Measurements from ENCODE around the gene IRS2.
A peak's percentile ranks its signal among the peaks of the same experiment; 100 is the strongest.

The IRS2 gene

DNA sequence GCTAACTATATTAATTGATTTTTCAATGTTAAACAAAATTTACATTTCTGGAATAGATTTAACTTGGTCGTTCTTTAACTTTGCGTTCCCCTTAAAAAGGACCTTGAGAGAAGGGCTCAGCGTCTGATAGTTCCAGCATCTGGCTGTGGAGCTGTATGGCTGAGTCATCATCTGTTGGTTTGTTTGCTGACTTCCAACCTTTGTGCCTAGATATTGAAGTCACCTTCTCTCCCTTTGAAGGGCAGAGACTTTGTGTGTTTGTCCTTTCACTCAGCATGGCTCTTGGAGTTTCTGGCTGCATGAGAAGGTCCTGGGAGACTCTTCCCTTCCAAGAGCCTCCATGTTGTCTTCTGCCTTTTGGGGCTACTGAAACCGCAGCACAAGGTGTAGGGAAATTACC, 16.6 kb upstream of the IRS2 start:
- no peak for DNase-seq

DNA sequence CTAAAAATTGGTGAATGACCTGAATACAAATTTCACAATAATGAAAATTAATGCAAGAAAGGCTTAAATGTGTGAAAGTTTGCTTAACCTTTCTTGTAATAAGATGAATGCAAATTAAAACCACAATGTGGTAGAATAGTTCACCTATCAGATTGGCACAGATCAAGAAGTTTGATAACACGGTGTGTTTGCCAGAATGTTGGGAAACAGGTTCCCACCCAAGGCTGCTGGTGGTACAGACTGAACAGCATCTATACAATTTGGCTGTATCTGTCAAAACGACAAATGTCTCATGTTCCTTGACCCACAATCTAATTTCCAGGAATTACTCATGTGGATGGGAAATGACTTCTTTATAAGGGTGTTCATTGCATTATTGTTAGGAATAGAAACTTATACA, 8.6 kb upstream of the IRS2 start:
- no peak for DNase-seq

DNA sequence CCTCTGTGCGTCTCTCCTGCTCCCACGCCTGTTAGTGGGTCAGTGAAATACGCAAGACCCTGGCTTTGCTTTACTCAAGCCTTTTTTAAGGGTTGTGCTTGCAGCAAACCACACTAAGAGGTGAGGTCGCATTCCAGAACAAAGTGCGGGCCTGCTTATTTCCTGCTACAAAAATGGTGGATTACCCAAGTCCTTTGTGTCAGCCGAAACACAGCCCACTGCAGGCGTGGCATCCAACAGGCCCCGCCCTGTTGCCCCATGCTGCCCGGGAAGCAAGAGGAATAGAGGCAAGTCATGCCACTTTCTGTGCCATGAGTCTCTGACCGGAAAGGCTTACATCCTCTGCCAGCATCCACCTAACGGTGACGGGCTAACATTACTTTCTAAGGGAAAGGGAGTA, 7.7 kb upstream of the IRS2 start:
- no peak for DNase-seq

DNA sequence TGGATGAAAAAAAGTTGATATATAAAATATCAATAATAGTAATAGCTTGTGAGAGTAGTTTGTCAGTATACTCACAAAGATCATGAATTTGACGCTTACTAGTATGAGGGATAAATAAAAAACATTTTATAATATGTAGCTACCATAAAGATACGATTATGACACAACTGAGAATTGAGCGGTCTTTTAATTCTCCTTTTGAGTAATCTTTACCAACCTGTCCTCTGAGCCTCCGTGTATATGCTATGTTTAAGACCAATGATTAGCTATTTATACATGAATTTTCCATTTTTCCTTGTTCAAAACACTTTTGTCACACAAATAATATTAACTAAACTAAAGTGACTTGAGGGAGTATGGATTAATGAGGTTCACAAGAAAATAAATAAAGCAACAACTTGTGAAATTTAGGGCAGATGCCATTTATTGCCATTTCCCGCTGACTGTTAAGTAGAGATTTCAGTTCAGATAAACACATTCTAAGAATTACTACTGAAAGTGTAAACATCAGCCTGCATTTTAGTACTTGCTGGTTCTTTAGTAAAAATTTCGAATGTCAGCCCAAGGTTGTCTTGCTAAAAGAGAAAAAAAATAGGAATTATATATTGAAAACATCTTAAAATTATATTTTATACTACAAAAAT, 6.2 kb upstream of the IRS2 start:
- DNase-seq: no peak

DNA sequence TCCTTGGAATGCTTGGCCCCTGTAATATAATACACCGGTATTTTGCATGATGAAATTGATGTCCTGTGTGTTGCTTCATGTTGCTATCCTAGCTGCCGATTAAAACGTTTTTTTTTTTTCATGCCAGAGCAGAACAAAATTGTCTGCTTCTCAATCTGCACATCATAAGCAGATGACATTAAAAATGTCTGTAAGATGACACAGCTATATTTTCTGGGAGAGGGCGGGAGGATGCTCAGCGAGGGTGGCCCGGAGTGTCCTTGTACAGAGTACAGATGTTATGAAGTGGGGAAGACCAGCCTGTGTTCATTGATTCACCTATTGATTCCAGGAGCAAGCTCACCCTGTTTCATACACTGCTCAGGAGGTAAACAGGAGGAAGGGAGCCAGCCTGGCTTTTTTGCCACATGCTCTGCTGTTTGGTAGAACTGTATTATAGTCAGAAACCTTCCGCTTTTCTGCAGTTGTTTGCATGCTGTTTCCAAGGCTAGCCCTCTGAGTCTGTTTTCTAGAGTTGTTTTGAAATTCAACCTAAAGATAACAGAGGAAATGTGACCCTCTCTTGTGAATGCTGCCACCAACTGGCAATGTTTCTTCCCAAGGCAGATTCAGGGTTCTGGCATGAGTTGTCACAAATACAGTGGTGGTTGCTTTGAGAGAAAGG, 4.7 kb upstream of the IRS2 start:
- peak; percentile 63 for DNase-seq

DNA sequence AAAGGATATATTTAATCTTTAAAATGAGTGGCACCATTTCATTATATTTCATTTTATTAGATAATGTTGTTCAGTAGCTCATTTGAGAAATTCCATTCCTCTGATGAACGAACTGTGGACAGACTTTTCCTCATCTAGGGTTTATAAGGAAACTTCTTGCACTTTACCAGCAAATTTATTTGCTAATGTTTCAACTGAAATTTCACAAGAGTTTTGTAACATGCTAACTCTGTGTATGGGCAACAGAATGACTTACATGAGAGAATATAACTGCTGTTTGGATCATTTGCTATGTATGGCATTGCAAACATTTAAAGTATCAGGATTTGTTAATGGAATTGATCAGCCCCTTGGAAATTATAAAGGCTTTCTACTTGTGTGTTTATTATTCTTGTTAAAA, 3.7 kb upstream of the IRS2 start:
- no peak for DNase-seq

DNA sequence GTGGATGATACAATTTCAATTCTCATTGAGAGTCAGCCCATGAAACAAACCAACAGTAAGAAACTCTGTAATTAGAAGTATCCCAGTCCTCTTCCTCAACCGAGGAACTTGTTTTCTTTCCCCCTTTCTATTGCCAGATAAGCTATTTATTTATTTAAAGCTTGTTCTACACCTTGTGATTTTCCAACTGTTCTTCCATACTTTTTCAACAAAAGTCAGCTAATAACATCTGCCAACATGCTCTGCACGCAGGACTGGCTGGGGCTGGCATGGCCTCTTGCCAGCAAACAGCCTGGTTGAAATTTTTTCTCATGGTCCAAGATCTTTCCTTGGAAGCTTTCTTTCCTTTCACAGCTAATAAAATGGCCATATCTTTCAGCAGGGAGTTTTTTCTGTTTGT, 2.9 kb upstream of the IRS2 start:
- peak; percentile 47 for DNase-seq

DNA sequence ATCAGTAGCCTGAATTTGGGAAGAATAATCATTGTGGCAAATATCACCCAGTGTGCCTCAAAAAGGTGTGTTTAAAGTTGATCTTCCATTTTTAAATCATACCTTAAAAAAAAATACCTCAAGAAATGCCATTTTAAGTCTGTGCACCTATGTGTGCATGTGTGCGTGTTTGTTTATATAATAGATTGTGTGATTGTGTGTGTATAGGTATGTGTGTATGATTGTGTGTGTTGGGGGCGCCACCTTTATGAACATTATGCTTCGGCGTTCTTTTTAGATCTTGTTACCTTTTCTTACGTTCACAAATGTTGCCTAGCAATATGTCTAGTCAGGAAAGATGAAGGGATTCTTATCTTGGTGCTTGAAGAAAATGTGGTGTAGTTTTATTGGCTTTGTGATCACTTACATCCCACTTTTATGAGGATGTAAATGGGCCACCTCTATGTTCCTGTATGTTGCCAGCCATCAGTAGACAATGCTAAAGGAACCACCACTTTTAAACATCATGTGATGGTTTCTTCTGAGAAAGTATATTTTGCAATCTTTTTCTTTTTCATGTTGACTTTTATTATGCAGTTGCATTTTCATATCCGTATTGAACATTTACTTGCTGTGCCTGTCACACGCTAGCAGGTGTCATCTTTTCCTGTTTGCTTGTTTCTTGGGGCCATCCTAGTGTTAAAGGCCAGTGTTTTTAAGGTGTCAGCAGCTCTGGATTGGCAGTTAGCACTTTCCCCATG, 2.2 kb upstream of the IRS2 start:
- DNase-seq: no peak

DNA sequence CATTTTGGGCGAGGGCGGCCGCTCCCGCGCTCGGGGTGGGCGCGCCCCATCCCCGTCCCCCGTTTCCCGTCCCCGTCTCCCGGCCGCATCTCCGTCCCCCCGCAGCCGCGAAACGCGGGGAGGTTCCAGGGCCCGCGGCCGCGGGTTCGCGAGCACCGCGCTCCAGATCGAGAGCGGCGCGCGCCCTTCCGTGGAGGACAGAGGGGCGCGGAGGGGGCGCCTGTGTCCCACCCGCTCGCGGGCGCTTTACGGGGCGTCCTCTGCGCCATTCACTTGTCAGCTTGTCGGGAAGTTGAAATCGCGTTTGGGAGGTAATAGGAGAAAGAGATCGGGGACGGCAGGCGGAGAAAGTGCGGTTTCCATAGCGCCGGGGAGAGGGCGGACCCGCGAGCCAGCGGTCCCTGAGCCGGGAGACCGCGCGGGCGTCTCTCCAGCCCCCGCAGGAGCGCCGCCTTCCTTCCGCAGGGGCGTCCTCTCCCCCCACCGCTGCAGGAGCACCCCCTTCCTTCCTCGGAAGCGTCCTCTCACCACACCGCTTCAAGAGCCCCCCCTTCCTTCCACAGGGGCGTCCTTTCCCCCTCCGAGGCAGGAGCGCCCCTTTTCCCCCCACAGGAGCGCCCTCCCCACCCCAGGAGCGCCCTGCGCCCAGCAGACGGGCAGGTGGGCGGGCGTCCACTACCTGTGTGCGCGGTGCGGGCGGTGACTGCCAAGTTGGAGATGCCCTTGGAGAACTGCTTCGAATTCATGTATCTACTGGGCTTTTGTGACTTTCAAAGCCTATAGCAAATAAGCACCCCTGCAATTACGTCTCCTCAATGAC, 962 bp upstream of the IRS2 start:
- DNase-seq: peak; percentile 68

DNA sequence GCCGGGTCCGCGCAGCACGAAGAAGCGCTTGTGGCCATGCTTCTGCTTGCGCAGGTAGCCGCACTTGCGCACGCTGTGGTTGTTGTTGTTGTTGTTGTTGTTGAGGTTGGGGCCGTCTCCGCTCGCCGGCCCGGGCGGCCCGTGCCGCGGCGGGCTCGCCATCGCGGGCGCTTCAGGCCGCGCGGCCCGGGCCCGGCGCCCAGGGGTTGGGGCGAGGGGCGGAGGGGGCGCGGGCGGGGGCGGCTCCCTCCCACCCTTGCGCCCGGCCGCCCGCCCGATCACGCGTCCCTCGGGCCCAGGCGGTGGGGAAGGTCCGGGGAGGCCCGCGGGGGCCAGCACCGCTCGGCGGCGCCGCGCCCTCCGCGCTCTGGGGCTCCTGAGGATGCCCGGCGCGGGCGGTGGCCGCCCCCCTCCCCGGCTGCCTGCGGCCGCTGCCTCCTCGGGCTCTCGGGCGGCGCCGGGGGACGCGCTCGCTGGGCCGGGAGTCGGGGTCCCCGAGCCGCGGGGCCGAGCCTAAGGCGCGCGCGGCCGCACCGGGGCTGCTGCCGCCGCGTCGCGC, 412 bp downstream of the IRS2 start:
- no peak for DNase-seq

DNA sequence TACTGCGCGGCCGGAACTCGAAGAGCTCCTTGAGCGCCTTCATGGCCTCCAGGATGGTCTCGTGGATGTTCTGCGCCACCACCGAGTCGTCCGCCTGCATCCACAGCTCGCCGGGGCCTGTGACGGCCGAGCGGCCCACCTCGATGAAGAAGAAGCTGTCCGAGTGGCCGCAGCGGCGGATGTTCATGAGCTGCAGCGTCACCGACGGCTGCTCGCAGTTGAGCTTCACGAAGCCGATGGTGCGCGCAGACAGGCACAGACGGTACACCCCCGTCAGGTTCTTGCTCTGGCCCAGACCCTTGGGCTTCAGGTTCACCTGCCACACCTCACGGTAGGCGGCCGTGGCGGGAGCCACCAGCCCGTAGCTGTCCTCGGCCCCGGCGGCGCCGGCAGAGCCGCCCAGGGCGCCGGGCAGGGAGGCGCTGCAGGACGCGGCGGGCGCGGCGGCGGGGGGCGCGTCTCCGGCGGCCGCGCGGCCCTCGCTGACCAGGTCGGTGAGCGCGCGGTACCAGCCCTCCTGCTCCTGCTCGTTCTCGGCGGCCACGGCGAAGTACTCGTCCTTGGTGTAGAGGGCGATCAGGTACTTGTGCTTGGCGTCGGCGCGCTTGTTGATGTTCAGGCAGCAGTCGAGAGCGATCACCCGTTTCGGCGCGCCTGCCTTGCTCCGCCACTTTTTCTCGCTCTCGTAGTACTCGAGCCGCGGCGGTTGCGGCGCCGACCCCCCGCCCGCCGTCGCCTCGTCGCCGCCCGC, 1.1 kb downstream of the IRS2 start:
- peak; percentile 59 for DNase-seq

DNA sequence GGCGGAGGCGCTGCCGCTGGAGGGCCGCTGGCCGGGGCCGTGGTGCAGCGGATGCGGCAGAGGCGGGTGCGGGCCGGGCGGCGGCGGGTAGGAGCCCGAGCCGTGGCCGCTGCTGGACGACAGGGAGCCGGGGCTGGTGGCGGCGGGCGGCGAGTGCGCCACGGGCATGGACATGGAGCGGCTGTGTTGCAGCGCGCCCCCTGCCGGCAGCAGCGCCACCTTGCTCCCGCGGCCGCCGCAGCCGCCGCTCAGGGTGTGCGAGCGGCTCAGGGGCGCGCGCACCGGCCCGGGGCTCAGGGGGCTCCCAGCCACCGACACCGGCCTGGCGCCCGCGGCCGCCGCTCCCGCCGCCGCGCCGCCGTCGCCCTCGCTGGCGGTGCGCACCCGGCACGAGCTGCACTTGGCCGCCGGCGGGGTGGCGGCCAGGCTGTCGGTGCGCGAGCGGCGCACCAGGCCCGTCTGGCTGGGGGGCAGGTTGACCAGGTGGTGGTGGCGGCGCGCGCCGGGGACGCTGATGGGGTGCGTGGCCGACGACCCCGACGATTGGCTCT, 1.7 kb downstream of the IRS2 start:
- DNase-seq: peak; percentile 78

DNA sequence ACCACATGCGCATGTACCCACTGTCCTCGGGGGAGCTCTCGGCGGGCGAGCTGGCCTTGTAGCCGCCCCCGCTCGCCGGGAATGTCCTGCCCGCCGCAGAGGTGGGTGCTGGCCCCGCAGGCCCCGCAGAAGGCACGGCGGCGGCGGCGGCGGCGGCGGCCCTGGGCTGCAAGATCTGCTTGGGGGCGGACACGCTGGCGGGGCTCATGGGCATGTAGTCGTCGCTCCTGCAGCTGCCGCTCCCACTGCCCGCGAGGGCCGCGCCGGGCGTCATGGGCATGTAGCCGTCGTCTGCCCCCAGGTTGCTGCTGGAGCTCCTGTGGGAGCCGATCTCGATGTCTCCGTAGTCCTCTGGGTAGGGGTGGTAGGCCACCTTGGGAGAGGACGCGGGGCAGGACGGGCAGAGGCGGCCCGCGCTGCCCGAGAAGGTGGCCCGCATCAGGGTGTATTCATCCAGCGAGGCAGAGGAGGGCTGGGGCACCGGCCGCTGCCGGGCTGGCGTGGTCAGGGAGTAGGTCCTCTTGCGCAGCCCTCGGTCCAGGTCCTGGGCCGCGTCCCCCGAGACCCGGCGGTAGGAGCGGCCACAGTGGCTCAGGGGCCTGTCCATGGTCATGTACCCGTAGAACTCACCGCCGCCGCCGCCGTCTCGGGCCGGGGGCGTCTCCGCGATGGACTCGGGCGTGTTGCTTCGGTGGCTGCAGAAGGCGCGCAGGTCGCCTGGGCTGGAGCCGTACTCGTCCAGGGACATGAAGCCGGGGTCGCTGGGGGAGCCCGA, 2.4 kb downstream of the IRS2 start:
- DNase-seq: no peak

DNA sequence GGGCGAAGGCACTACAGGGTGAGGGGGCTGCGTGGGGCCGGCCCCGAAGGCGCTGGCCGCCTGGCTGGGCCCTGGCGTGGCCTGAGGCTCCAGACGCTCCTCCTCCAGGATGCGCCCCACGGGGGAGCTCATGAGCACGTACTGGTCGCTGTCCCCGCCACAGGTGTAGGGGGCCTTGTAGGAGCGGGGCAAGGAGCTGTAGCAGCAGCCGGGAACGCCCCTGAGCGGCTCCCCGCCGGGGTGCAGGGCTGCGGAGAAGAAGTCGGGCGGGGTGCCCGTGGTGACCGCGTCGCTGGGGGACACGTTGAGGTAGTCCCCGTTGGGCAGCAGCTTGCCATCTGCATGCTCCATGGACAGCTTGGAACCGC, 3.0 kb downstream of the IRS2 start:
- DNase-seq: no peak

DNA sequence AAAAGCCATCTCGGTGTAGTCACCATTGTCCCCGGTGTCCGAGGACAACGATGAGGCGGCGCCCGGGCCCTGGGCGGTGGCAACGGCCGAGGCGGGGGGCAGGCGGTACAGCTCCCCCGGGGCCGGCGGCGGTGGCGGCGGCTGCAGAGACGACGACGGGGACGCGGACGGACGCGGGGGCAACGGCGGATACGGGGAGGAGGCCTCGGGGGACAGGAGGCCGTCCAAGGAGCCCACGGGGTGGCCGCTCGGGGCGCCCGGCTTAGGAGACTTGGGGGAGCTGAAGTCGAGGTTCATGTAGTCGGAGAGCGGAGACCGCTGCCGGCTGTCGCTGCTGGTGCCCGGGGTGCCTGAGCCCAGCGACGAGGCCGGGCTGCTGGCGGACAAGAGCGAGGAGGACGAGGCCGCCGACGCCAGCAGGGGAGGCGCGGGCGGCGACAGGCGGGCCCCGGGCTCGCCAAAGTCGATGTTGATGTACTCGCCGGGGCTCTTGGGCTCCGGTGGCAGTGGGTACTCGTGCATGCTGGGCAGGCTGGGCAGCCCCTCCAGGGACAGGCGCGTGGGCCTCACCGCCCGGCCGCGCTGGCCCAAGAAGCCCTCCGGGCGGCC, 3.5 kb downstream of the IRS2 start:
- DNase-seq: no peak

DNA sequence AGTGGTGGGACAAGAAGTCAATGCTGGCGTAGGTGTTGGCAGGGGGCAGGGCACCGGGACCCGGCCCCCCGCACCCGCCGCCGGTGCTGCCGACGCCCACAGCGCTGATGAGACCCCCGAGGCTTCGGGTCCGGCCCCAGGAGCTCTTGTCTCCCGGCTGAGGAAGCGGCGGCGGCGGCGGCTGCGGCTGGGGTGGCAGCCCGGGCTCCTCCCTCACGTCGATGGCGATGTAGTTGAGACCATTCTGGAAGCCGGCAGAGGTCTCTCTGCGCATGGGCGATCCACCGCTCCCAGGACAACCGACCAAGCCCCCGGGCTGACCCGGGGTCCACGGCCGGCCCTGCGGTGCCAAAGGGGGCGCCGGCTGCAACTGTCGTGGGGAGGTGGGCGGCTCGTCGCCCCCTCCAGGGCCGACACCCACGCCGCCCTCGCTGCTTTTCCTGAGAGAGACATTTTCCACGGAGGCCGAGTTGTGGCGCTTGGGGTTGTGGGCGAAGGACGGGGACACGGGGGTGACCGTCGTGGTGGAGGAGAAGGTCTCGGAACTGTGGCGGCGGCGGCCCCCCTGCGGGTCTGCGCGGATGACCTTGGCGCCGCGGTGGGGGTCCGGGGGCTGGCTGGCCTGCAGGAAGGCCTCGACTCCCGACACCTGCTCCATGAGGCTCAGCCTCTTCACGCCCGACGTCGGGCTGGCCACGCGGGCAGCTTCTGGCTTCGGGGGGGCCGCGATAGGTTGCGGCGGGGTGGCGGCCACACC, 4.1 kb downstream of the IRS2 start:
- no peak for DNase-seq

DNA sequence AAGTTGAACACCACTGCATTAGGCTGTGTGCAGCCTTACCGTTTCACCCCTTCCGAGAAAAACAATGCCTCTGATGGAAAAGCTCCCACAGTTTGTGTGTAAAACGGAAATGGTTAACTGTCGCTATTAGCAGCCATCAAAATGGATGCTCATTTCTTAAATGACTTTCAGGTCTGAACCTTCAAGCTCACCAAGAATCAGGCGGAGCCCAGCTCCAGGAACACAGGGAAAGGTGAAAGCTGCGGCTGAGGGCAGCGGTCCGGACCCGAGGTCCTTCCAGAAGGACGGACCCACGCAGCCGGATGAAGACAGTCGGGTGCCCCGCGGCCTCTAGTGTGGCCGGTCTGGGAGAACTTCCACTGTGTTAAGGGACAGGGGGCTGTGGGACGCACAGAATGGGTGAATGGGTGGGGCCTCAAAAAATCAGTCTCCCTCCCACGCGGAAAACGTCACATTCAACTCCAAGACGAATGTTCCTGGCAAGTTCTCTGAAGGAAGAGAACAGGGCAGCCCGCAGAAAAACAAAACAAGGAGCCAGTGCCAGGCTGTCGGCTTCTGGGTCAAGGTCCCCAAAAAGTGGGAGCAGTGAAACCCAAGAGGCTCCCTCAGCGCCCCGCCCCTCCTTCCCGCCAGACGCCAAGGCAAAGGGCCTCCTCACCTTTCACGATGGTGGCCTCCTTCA, 4.9 kb downstream of the IRS2 start:
- DNase-seq: no peak

DNA sequence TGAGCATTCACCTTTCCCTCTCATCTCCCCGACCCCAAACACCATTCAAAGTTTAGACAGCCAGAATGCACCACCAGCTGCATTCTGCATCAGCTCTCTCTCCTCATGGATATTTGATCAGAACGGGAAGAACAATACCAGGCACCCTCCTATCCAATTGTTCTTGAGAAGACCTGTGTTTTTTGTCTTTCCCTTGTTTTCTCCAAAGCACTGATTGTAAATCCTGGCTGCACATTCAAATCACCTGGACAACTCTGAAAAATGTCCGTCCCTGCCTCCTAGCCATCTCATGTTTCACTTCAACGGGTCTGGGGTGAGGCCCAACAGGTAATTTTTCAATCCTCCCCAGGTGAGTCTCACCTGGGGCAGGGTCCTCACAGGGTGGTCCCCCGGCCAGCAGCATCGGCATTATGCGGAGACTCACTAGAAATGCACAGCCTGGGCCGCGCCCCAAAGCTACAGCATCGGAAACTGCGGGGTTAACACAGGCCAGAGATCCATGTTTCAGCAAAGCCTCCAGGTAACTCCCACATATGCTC, 5.5 kb downstream of the IRS2 start:
- no peak for DNase-seq

DNA sequence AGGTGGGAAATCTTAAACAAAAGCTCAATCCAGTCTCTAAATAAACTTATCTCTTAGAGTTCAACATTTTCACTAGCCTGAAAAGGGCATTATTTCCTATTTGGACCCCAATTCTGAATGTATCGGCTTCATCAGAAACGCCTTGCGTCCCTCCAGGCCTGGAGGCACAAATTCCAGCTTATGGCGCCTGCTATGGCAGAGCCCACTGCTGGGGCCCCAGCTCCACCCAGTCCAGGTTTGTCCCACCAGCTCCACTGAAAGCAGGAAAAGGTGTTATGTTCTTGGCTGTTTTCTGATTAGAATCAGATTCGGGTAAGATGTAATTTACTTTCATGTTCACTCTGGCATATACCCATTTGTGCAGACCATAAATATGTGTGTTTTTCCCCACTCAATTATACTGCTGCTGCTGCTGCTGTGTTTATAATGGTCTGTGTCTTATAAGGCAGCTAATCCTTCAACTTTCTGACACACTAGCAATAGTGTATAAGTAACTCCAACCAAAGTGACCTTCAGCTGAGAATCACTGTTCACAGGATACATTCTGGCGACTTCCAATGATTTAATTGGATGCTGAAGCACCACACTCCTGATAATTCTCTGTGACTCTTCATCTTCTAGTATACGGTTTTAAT, 6.4 kb downstream of the IRS2 start:
- no peak for DNase-seq
